ENCODE results near the gene CLCN7.

- no peak for TF ChIP-seq CTCF (IDR thresholded peaks at IDR 0.05)
- no peak for TF ChIP-seq POLR2A (IDR thresholded peaks at IDR 0.05)
Observed at GRCh38 chr16:1469693-1470201, 5.1 kb downstream of the CLCN7 start.

Measured in body of pancreas (tissue), 4 donors.